NCI-H1092 treated with DMSO at 0.1 percent for 48 hours (cell line): ENCODE measurements around the gene C1orf159.
"Not testable (repeated sequence)": the region's sequence is repeated elsewhere in the genome, so short reads cannot be mapped to it uniquely, and the experiment has no call there.

Experiments
- DNase-seq: peaks from one replicate; lab custom pipeline; 2025; lab: John Stamatoyannopoulos, UW

C1orf159 gene

GRCh38 chr1:1115786-1116700 lies at the start of gene C1orf159:
Gene C1orf159 (minus strand): TSS chr1:1116089. CDS start chr1:1091543, 24,546 bp downstream.
- peak; percentile 92 for DNase-seq

- no peak for DNase-seq
Observed at GRCh38 chr1:1165485-1165884, 49.6 kb upstream of the C1orf159 start.

GRCh38 chr1:1164701-1165451 lies 49.0 kb upstream of the C1orf159 start:
- DNase-seq, result no peak

GRCh38 chr1:1164361-1164700 lies 48.4 kb upstream of the C1orf159 start:
- no peak for DNase-seq

- no peak for DNase-seq
Observed at GRCh38 chr1:1163538-1164070, 47.7 kb upstream of the C1orf159 start.

GRCh38 chr1:1162597-1163537 lies 47.0 kb upstream of the C1orf159 start:
- no peak for DNase-seq

GRCh38 chr1:1161683-1162079 lies 45.8 kb upstream of the C1orf159 start:
- DNase-seq, result no peak

- no peak for DNase-seq
Observed at GRCh38 chr1:1161078-1161682, 45.3 kb upstream of the C1orf159 start.

- DNase-seq, result no peak
Observed at GRCh38 chr1:1160281-1160930, 44.5 kb upstream of the C1orf159 start.

- no peak for DNase-seq
Observed at GRCh38 chr1:1157914-1158710, 42.2 kb upstream of the C1orf159 start.

- DNase-seq, result no peak
Observed at GRCh38 chr1:1157426-1157913, 41.6 kb upstream of the C1orf159 start.

GRCh38 chr1:1157033-1157365 lies 41.1 kb upstream of the C1orf159 start:
- no peak for DNase-seq

- no peak for DNase-seq
Observed at GRCh38 chr1:1156140-1157032, 40.5 kb upstream of the C1orf159 start.

- DNase-seq, result no peak
Observed at GRCh38 chr1:1155258-1155657, 39.4 kb upstream of the C1orf159 start.

- no peak for DNase-seq
Observed at GRCh38 chr1:1153874-1154273, 38.0 kb upstream of the C1orf159 start.

GRCh38 chr1:1153215-1153614 lies 37.3 kb upstream of the C1orf159 start:
- DNase-seq, result not testable (repeated sequence)

GRCh38 chr1:1152431-1152830 lies 36.5 kb upstream of the C1orf159 start:
- DNase-seq, result not testable (repeated sequence)

GRCh38 chr1:1151306-1151705 lies 35.4 kb upstream of the C1orf159 start:
- DNase-seq, result no peak

- no peak for DNase-seq
Observed at GRCh38 chr1:1150100-1150499, 34.2 kb upstream of the C1orf159 start.
